Liver (tissue), 3 donors: Measurements from ENCODE around the gene LELP1.

Source experiments
- CTCF ChIP-seq: fragments of 150-350 bp; IDR thresholded peaks from 2 replicates; pipeline ENCODE4 v1.5.1; 2017; ENCODE audit warnings: improper control_type of control experiment, low read depth, low read length; ENCODE audit not compliant: missing input control
- FOXA1 ChIP-seq: IDR thresholded peaks from 2 replicates; pipeline ENCODE4 v1.6.1; 2016; ENCODE audit warnings: antibody characterized with exemption
- GABPA ChIP-seq, 2 donors: IDR thresholded peaks in 1 of 2; conservative IDR thresholded peaks in 1 of 2; 2 replicates each; pipeline ENCODE4 v1.6.1; 2016; ENCODE audit warnings: antibody characterized with exemption in 2 of 2, mild to moderate bottlenecking in 1 of 2, moderate library complexity in 1 of 2
- HNF4A ChIP-seq, 2 donors: conservative IDR thresholded peaks; 2 replicates each; pipeline ENCODE4 v1.6.1; 2016; ENCODE audit warnings: antibody characterized with exemption in 2 of 2, mild to moderate bottlenecking in 2 of 2
- JUND ChIP-seq, 2 donors: IDR thresholded peaks; 2 replicates each; pipeline ENCODE4 v1.6.1; 2016; ENCODE audit warnings: antibody characterized with exemption in 2 of 2
- RAD21 ChIP-seq, 2 donors: IDR thresholded peaks; 2 replicates each; pipeline ENCODE4 v1.6.1; 2016; ENCODE audit warnings: antibody characterized with exemption in 2 of 2, mild to moderate bottlenecking in 2 of 2
- REST ChIP-seq: IDR thresholded peaks from 2 replicates; pipeline ENCODE4 v1.6.1; 2016; ENCODE audit warnings: antibody characterized with exemption, mild to moderate bottlenecking
- SP1 ChIP-seq: IDR thresholded peaks from 2 replicates; pipeline ENCODE4 v1.6.1; 2018; ENCODE audit warnings: antibody characterized with exemption, mild to moderate bottlenecking
- YY1 ChIP-seq: IDR thresholded peaks from 2 replicates; pipeline ENCODE4 v1.6.1; 2016; ENCODE audit warnings: antibody characterized with exemption, mild to moderate bottlenecking
- ZBTB33 ChIP-seq: IDR thresholded peaks from 2 replicates; pipeline ENCODE4 v1.6.1; 2016; ENCODE audit warnings: antibody characterized with exemption
- donor health status: healthy.
- donor health status: healthy.

- no peak for TF ChIP-seq CTCF
- no peak for TF ChIP-seq HNF4A (conservative IDR thresholded peaks at IDR 0.05)
- TF ChIP-seq REST: no peak
- TF ChIP-seq YY1: no peak
- TF ChIP-seq RAD21 (IDR thresholded peaks at IDR 0.05): no peak
- TF ChIP-seq JUND (IDR thresholded peaks at IDR 0.05): no peak
- no peak for TF ChIP-seq FOXA1
- TF ChIP-seq GABPA (IDR thresholded peaks at IDR 0.05 in 1 of 2, conservative IDR thresholded peaks at IDR 0.05 in 1 of 2): no peak
- TF ChIP-seq ZBTB33: no peak
- TF ChIP-seq SP1: no peak
These were observed 1.2 kb upstream of the LELP1 start for GRCh38 chr1:153202006-153202405.
